Fibroblast of lung (primary cell): ENCODE measurements around the gene ELK3.

Experiments used
- EZH2 ChIP-seq: IDR thresholded peaks from 2 replicates; pipeline ENCODE4 v1.5.1; 2012; ENCODE audit warnings: low read length, control low read depth, mild to moderate bottlenecking; ENCODE audit errors: missing control alignments
- TF ChIP-seq, protein P1 (sequence below), 2 donors: IDR thresholded peaks in 1 of 2; conservative IDR thresholded peaks in 1 of 2; 1 replicate in 1 of 2; 2 replicates in 1 of 2; pipeline ENCODE4 v1.5.1; 2011 to 2012; ENCODE audit warnings: low read length in 2 of 2, control low read depth in 1 of 2, inconsistent platforms in 1 of 2, low read depth in 1 of 2, mild to moderate bottlenecking in 1 of 2

DNA sequence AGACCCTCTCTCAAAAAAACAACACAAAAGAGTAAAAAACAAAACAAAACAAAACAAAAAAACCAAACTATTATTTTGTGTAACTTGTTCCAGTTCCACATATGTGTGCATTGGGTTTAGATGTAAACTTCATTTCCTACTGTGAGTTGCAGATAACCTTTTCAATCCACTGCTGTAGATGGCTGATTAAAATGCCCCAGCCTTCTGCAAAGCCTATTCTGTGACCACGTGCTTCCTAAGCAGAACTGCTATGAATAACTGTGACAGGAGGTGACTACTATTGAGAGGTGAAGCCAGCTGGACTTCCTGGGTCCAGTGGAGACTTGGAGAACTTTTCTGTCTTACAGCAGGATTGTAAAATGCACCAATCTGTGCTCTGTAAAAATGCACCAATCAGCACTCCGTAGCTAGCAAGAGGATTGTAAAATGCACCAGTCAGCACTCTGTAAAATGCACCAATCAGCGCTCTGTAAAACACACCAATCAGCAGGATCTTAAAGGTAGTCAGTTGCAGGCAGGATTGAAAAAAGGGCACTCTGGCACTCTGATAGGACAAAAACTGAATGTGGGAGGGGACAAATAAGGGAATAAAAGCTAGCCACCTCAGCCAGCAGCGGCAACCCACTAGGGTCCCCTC, 10.3 kb upstream of the ELK3 start:
- TF ChIP-seq, protein P1, sequence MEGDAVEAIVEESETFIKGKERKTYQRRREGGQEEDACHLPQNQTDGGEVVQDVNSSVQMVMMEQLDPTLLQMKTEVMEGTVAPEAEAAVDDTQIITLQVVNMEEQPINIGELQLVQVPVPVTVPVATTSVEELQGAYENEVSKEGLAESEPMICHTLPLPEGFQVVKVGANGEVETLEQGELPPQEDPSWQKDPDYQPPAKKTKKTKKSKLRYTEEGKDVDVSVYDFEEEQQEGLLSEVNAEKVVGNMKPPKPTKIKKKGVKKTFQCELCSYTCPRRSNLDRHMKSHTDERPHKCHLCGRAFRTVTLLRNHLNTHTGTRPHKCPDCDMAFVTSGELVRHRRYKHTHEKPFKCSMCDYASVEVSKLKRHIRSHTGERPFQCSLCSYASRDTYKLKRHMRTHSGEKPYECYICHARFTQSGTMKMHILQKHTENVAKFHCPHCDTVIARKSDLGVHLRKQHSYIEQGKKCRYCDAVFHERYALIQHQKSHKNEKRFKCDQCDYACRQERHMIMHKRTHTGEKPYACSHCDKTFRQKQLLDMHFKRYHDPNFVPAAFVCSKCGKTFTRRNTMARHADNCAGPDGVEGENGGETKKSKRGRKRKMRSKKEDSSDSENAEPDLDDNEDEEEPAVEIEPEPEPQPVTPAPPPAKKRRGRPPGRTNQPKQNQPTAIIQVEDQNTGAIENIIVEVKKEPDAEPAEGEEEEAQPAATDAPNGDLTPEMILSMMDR (conservative IDR thresholded peaks at IDR 0.05 in 1 of 2, IDR thresholded peaks at IDR 0.05 in 1 of 2; ENCODE audit: low read depth in 1 of 2, low read length in 2 of 2): no peak
- no peak for TF ChIP-seq EZH2
